Ammon's horn (tissue), 1 donor: ENCODE data around the gene GLYR1.

Experiments
- DNase-seq: peaks from one replicate; pipeline ENCODE4 v3.0.0-alpha.2; 2016; ENCODE audit warnings: low spot score

GLYR1 gene

GRCh38 chr16:4847774-4848587 is 893 bp upstream of the GLYR1 start:
- peak; percentile 25 for DNase-seq

GRCh38 chr16:4846503-4846900 is 586 bp downstream of the GLYR1 start:
- DNase-seq = peak; percentile 66

GRCh38 chr16:4840984-4841383 is 6.1 kb downstream of the GLYR1 start:
- DNase-seq = no peak

- DNase-seq = no peak
Observed at GRCh38 chr16:4839942-4840341, 7.1 kb downstream of the GLYR1 start.

GRCh38 chr16:4837733-4838501 is 9.2 kb downstream of the GLYR1 start:
- DNase-seq = no peak

- no peak for DNase-seq
Observed at GRCh38 chr16:4836727-4837126, 10.4 kb downstream of the GLYR1 start.

- no peak for DNase-seq
Observed at GRCh38 chr16:4833584-4833983, 13.5 kb downstream of the GLYR1 start.

GRCh38 chr16:4832698-4833343 is 14.3 kb downstream of the GLYR1 start:
- DNase-seq = no peak

GRCh38 chr16:4831616-4832015 is 15.5 kb downstream of the GLYR1 start:
- DNase-seq = no peak

GRCh38 chr16:4830408-4830807 is 16.7 kb downstream of the GLYR1 start:
- DNase-seq = no peak

GRCh38 chr16:4828567-4829321 is 18.3 kb downstream of the GLYR1 start:
- DNase-seq = no peak

- DNase-seq = no peak
Observed at GRCh38 chr16:4826980-4827379, 20.1 kb downstream of the GLYR1 start.

- DNase-seq = no peak
Observed at GRCh38 chr16:4826526-4826925, 20.6 kb downstream of the GLYR1 start.

- no peak for DNase-seq
Observed at GRCh38 chr16:4825196-4825595, 21.9 kb downstream of the GLYR1 start.

- DNase-seq = no peak
Observed at GRCh38 chr16:4820652-4821051, 26.4 kb downstream of the GLYR1 start.

GRCh38 chr16:4814542-4815173 is 32.4 kb downstream of the GLYR1 start:
- no peak for DNase-seq

GRCh38 chr16:4814046-4814445 is 33.0 kb downstream of the GLYR1 start:
- no peak for DNase-seq

GRCh38 chr16:4813251-4814003 is 33.7 kb downstream of the GLYR1 start:
- no peak for DNase-seq

GRCh38 chr16:4811773-4812172 is 35.3 kb downstream of the GLYR1 start:
- DNase-seq = no peak

GRCh38 chr16:4811242-4811641 is 35.8 kb downstream of the GLYR1 start:
- no peak for DNase-seq

- no peak for DNase-seq
Observed at GRCh38 chr16:4806280-4806679, 40.8 kb downstream of the GLYR1 start.
